K562 (cell line): ENCODE data around the gene APIP. TPM values are rescaled to one million over a fixed set of nuclear protein-coding genes. Genes with fewer than 3 reads are reported as not detected.

Source experiments
- ATAC-seq: fragments of 200-7000 bp; cut with Tn5 transposase; 3 replicates; pipeline ENCODE4 v1.9.1; 2020; ENCODE audit warnings: moderate library complexity
- BruUV-seq: library from RNA; stranded (reverse); fragments of 400-500 nt; replicated peaks from 2 replicates; lab custom pipeline; 2021; lab: Mats Ljungman, UMichigan
- CTCF ChIA-PET: fragments of 300-600 bp; formaldehyde crosslinking; extraction: SDS; loops from one replicate; lab custom pipeline; 2021; ENCODE audit warnings: low intra/inter-chr PET ratio; lab: Yijun Ruan, JAX
- POLR2A ChIA-PET: fragments of 300-600, 350-650 bp; sonication (Branson Sonifier 250); formaldehyde crosslinking; extraction: SDS; loops from one replicate; lab custom pipeline; 2021; ENCODE audit warnings: antibody characterized with exemption, inconsistent platforms; lab: Yijun Ruan, JAX
- DNase-seq, 4 experiments: peaks; one replicate each; pipeline versions ENCODE4 v3.0.0 to v3.0.0-alpha.2; 2011 to 2018; ENCODE audit warnings: low spot score in 3 of 4, mixed read lengths in 3 of 4; ENCODE audit errors: extremely low read depth in 1 of 4
- FAIRE-seq: peaks from 2 replicates; lab custom pipeline; 2011; peaks lifted over from hg19 to GRCh38; lab: Jason Lieb, UNC
- H2AFZ ChIP-seq: 2 replicates; pipeline ENCODE4 v1.6.0; 2011; ENCODE audit warnings: low read depth, low read length, control low read depth, inconsistent platforms
- H3K27ac ChIP-seq: fragments of 200-600 bp; 3 replicates; pipeline ENCODE4 v1.8.0; 2011; ENCODE audit warnings: low read depth, mild to moderate bottlenecking, control low read depth, inconsistent platforms, low read length, moderate library complexity, mixed read lengths; ENCODE audit errors: extremely low read depth
- H3K27me3 ChIP-seq, 2 experiments: fragments of 300-600 bp in 1 of 2; 2 replicates in 1 of 2; 3 replicates in 1 of 2; pipeline versions ENCODE4 v1.6.0 to v1.8.0; 2011; ENCODE audit warnings: inconsistent platforms in 2 of 2, low read length in 2 of 2, mild to moderate bottlenecking in 1 of 2, mixed read lengths in 1 of 2, moderate library complexity in 1 of 2; ENCODE audit not compliant: control insufficient read depth in 2 of 2, insufficient read depth in 2 of 2
- H3K36me3 ChIP-seq: fragments of 300-600 bp; 3 replicates; pipeline ENCODE4 v1.8.0; 2011; ENCODE audit warnings: mild to moderate bottlenecking, low read length, inconsistent platforms; ENCODE audit not compliant: control insufficient read depth, insufficient read depth
- H3K4me1 ChIP-seq, 2 experiments: fragments of 200-600 bp in 1 of 2; replicated peaks in 1 of 2; 2 replicates in 1 of 2; 3 replicates in 1 of 2; pipeline versions ENCODE4 v1.5.1 to v1.8.0; 2011; ENCODE audit warnings: inconsistent platforms in 2 of 2, low read length in 2 of 2, mild to moderate bottlenecking in 1 of 2, mixed read lengths in 1 of 2, moderate library complexity in 1 of 2; ENCODE audit not compliant: control insufficient read depth in 2 of 2, insufficient read depth in 2 of 2
- H3K4me2 ChIP-seq: 2 replicates; pipeline ENCODE4 v1.6.1; 2011; ENCODE audit warnings: low read length, control low read depth, inconsistent platforms, mixed read lengths; ENCODE audit not compliant: insufficient read depth
- H3K4me3 ChIP-seq: fragments of 200-600 bp; sonication (generic), shearing (Covaris generic); 2 replicates; pipeline ENCODE4 v1.5.1; 2016; ENCODE audit warnings: control low read depth, inconsistent platforms
- H3K79me2 ChIP-seq: fragments of 200-600 bp; 3 replicates; pipeline ENCODE4 v1.8.0; 2011; ENCODE audit warnings: low read length, inconsistent platforms; ENCODE audit not compliant: control insufficient read depth, insufficient read depth
- H3K9ac ChIP-seq, 2 experiments: 2 replicates each; pipeline versions ENCODE4 v1.6.0 to v1.6.1; 2011; ENCODE audit warnings: low read depth in 2 of 2, low read length in 2 of 2, control low read depth in 1 of 2, inconsistent platforms in 1 of 2, mild to moderate bottlenecking in 1 of 2, mixed read lengths in 1 of 2; ENCODE audit not compliant: insufficient read depth in 1 of 2
- H3K9me1 ChIP-seq: one replicate; pipeline ENCODE4 v1.6.0; 2011; ENCODE audit warnings: inconsistent platforms, mild to moderate bottlenecking, low read length, moderate library complexity; ENCODE audit not compliant: control insufficient read depth, insufficient read depth
- H3K9me3 ChIP-seq: replicated peaks from 2 replicates; pipeline ENCODE4 v1.5.1; 2011; ENCODE audit warnings: low read depth, low read length, inconsistent platforms; ENCODE audit not compliant: control insufficient read depth, insufficient read depth
- H4K20me1 ChIP-seq: replicated peaks from 2 replicates; pipeline ENCODE4 v1.6.1; 2011; ENCODE audit warnings: low read length, inconsistent platforms, mixed read lengths; ENCODE audit not compliant: control insufficient read depth, insufficient read depth
- ARID4B ChIP-seq: sonication (generic); formaldehyde crosslinking; IDR thresholded peaks from 2 replicates; pipeline ENCODE4 v1.8.0; 2022; ENCODE audit warnings: mild to moderate bottlenecking, missing genetic modification reagents
- CTCF ChIP-seq, 3 experiments: IDR thresholded peaks in 2 of 3; conservative IDR thresholded peaks in 1 of 3; 2 replicates each; pipeline ENCODE4 v1.5.1; 2011 to 2012; ENCODE audit warnings: low read length in 3 of 3, mild to moderate bottlenecking in 3 of 3, control low read depth in 2 of 3, improper control_type of control experiment in 1 of 3, inconsistent platforms in 1 of 3, low read depth in 1 of 3, mixed read lengths in 1 of 3, moderate library complexity in 1 of 3; ENCODE audit not compliant: insufficient read depth in 2 of 3
- POLR2G ChIP-seq: fragments of 200-400 bp; formaldehyde crosslinking; IDR thresholded peaks from 2 replicates; pipeline ENCODE4 v1.6.1; 2017; ENCODE audit warnings: low read depth, mild to moderate bottlenecking, antibody characterized with exemption, low read length, moderate library complexity
- SMC3 ChIP-seq: conservative IDR thresholded peaks from 2 replicates; pipeline ENCODE4 v1.6.1; 2011; ENCODE audit warnings: low read depth, low read length, improper control_type of control experiment; ENCODE audit not compliant: insufficient read depth
- THRB ChIP-seq: fragments of 450-650 bp; formaldehyde crosslinking; conservative IDR thresholded peaks from 2 replicates; pipeline ENCODE4 v1.4.0; 2022; ENCODE audit warnings: mild to moderate bottlenecking, missing genetic modification characterization
- ZBTB17 ChIP-seq: fragments of 450-650 bp; formaldehyde crosslinking; IDR thresholded peaks from 2 replicates; pipeline ENCODE4 v1.4.0; 2020; ENCODE audit warnings: mild to moderate bottlenecking
- ZNF134 ChIP-seq: fragments of 250-450 bp; sonication (Bioruptor Pico); conservative IDR thresholded peaks from 2 replicates; pipeline ENCODE4 v1.4.0; 2020
- ZNF398 ChIP-seq: fragments of 250-450 bp; sonication (Bioruptor Pico); IDR thresholded peaks from 2 replicates; pipeline ENCODE4 v1.8.0; 2021; ENCODE audit warnings: moderate library complexity, mild to moderate bottlenecking, inconsistent platforms
- WGBS: fragments of 100-300 bp; shearing (Covaris generic); methylation state at CpG from one replicate; pipeline ENCODE4 v1.1.6; 2016; ENCODE audit warnings: low coverage, mixed read lengths; ENCODE audit not compliant: insufficient coverage; ENCODE audit errors: missing lambda C conversion rate; 5-methylcytosine and 5-hydroxymethylcytosine counted together
- in situ Hi-C: fragments of 300-500 bp; cut with MboI; formaldehyde crosslinking; loops from 4 replicates; pipeline ENCODE4 v1.15.0; 2018; ENCODE audit warnings: inconsistent platforms, mixed read lengths
- intact Hi-C: fragments of 100-400 bp; cut with micrococcal nuclease; formaldehyde crosslinking; loops from 2 replicates; pipeline ENCODE4 v1.14.2; 2022
- polyA plus RNA-seq, 8 experiments: library from polyadenylated mRNA; depleted of rRNA in 4 of 8; stranded (reverse) in 5 of 8; unstranded in 3 of 8; fragments of >200 nt; fragmentation: Nextera tagmentation in 2 of 8; fragmentation: Illumina TruSeq in 1 of 8; extraction: Ambion mirVana in 2 of 8; extraction: Trizol in 1 of 8; gene quantifications; 2 replicates each; pipeline versions ENCODE4 v1.2.1 to v1.2.3, GENCODE V29; 2011 to 2014; ENCODE audit warnings: inconsistent platforms in 1 of 8, missing spikeins in 1 of 8
- total RNA-seq, 7 experiments: library from RNA; depleted of rRNA in 6 of 7; stranded (reverse); fragments of >200 nt in 6 of 7; fragmentation: Illumina TruSeq in 2 of 7; extraction: Trizol in 2 of 7; gene quantifications; 2 replicates each; pipeline versions ENCODE4 v1.2.1 to v1.2.3, GENCODE V29; 2011 to 2021; ENCODE audit warnings: low replicate concordance in 1 of 7

Gene APIP
- total and polyA plus RNA-seq, 9 of the 15 experiments (the other 6 are each of a cell fraction or from before 2014, with no cell fraction given) = 63.7 to 110 (median 82.8) TPM

- CTCF ChIA-PET = no interaction called here
Measured at GRCh38 chr11:34869425-34869824, 46.8 kb downstream of the APIP start.

More at GRCh38 chr11:34869425-34869824, 46.8 kb downstream of the APIP start:
- intact Hi-C loops = no loop called here
- 43% methylated on average over 3 of the region's 3 CpGs for WGBS
- no peaks in the 10 kb centered on the region for H3K36me3 ChIP-seq
- no peak overlapping the region for H2AFZ ChIP-seq
- no peaks in the 10 kb centered on the region; a peak in 3 of 5 replicates for H3K4me1 ChIP-seq
- in situ Hi-C loops = no loop called here
- no TSS peak for BruUV-seq
- TF ChIP-seq POLR2G = no peak
- no peak for TF ChIP-seq ZNF398 (CRISPR knock-in tag)
- TF ChIP-seq ZBTB17 = no peak
- no peak for TF ChIP-seq THRB (CRISPR knock-in tag)
- TF ChIP-seq ZNF134 = no peak
- peak; percentile 32 to 51 (median 45); a peak in 5 of 6 replicates for TF ChIP-seq CTCF (IDR thresholded peaks at IDR 0.05 in 2 of 3, conservative IDR thresholded peaks at IDR 0.05 in 1 of 3; ENCODE audit: insufficient read depth in 2 of 3, low read depth in 1 of 3, low read length in 3 of 3)
- no peak for TF ChIP-seq ARID4B (CRISPR knock-in tag)
- TF ChIP-seq SMC3 = 0 out of 2 replicates have a peak, but pooled peaks have one; percentile 31
- H4K20me1 ChIP-seq = no peaks in the 10 kb centered on the region
- H3K4me3 ChIP-seq = no peak overlapping the region
- H3K27me3 ChIP-seq = no peaks in the 10 kb centered on the region
- H3K4me2 ChIP-seq = no peak overlapping the region
- H3K9me3 ChIP-seq = no peaks in the 10 kb centered on the region
- POLR2A ChIA-PET = interaction anchor here (1.5 kb wide), 1 partner anchor 13 kb away, joined by 6 read pairs; no protein-coding TSS in a partner anchor
- FAIRE-seq = no peak
- H3K9ac ChIP-seq = no peak overlapping the region
- H3K27ac ChIP-seq = no peak overlapping the region
- no peaks in the 10 kb centered on the region for H3K9me1 ChIP-seq
- DNase-seq = peak in 3 of 4 experiments; percentile 21 to 35 (median 21)
- H3K79me2 ChIP-seq = no peaks in the 10 kb centered on the region
- peak; percentile 94 for ATAC-seq
